ENCODE measurements around the gene DNM3.

DNA sequence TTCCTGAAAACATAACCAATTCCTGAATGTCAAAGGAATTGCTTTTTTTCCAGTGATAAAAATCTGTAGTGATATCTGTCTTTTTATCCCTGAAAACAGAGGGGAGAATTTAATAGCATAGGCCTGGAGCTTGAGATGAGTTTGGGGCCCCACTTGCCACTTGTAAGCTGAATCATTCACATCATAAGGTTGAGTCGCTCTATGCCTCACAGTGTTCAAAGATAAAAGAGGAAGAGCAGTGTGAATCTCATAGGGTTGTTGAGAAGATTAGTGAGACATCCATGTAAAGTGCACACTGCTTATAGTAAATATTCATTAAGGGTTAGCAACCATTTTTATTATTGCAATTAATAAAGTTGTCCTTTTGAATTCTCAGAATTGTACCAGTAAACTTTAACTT, 271.3 kb downstream of the DNM3 start:
- TF ChIP-seq, protein P1, sequence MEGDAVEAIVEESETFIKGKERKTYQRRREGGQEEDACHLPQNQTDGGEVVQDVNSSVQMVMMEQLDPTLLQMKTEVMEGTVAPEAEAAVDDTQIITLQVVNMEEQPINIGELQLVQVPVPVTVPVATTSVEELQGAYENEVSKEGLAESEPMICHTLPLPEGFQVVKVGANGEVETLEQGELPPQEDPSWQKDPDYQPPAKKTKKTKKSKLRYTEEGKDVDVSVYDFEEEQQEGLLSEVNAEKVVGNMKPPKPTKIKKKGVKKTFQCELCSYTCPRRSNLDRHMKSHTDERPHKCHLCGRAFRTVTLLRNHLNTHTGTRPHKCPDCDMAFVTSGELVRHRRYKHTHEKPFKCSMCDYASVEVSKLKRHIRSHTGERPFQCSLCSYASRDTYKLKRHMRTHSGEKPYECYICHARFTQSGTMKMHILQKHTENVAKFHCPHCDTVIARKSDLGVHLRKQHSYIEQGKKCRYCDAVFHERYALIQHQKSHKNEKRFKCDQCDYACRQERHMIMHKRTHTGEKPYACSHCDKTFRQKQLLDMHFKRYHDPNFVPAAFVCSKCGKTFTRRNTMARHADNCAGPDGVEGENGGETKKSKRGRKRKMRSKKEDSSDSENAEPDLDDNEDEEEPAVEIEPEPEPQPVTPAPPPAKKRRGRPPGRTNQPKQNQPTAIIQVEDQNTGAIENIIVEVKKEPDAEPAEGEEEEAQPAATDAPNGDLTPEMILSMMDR (IDR thresholded peaks at IDR 0.05; ENCODE audit: extremely low read depth in 1 of 2, insufficient read depth in 1 of 2, low read depth in 1 of 2, low read length in 2 of 2): no peak
- TF ChIP-seq GATA2 (IDR thresholded peaks at IDR 0.05; ENCODE audit: insufficient read depth, insufficient read length, low read depth, low read length) (no peak), POLR2AphosphoS5 (IDR thresholded peaks at IDR 0.05; ENCODE audit: insufficient read depth, low read depth, low read length) (no peak), POLR2A (IDR thresholded peaks at IDR 0.05; ENCODE audit: low read depth, low read length) (no peak)
